ENCODE results near the gene ZNF10.
A peak's percentile ranks its signal among the peaks of the same experiment; 100 is the strongest.

The ZNF10 gene

DNA sequence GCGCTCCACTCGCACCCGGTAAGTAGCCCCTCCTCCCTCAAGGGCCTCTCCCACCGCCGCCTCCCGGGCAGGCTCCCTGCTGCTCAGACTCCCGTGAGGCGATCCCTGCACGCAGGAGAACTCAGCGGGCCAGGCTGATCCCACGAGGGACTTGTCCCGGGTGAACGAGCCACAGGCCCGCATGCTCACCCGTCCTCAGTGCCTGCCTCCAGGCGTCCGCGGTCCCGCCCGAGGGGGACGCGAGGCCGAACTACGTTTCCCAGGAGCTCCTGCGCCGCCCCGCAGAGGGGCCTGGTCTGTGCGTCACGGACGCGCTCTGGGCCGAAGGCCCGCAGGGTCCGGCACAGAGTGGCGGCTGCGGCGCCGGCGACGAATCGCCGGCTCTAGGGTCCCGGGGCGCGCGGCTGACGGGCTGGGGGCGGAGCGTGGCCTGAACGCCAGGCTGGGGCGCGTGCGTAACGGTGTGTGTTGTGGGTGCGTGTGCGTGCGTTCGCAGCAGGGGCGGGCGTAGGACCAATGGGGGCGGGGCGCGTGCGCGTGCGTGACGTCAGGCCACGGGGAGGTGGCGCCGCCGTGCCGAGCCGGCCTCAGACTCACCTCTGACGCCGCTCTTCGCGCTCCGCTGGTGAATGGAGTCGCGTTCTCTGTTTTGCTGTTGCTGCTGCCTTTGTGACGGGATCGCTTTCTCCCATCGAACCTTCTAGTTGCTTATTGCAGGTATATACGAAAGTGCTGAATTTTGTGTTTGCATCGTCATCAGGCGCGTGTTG lies at the start of gene ZNF10, which contains the start of gene ZNF891:
Gene ZNF10, plus strand, starts transcription at position 590 of the 770 bp plus-strand sequence. CDS start 13,866 bp downstream, outside the sequence.
Gene ZNF891, minus strand, starts transcription at position 237 of the 770 bp plus-strand sequence. CDS start 8,356 bp downstream, outside the sequence.
- peak within 1 kb of the TSS; percentile 94 for H3K27ac ChIP-seq
- no peak for TF ChIP-seq ZFX (IDR thresholded peaks at IDR 0.05; ENCODE audit: borderline replicate concordance)
- TF ChIP-seq, protein P1, sequence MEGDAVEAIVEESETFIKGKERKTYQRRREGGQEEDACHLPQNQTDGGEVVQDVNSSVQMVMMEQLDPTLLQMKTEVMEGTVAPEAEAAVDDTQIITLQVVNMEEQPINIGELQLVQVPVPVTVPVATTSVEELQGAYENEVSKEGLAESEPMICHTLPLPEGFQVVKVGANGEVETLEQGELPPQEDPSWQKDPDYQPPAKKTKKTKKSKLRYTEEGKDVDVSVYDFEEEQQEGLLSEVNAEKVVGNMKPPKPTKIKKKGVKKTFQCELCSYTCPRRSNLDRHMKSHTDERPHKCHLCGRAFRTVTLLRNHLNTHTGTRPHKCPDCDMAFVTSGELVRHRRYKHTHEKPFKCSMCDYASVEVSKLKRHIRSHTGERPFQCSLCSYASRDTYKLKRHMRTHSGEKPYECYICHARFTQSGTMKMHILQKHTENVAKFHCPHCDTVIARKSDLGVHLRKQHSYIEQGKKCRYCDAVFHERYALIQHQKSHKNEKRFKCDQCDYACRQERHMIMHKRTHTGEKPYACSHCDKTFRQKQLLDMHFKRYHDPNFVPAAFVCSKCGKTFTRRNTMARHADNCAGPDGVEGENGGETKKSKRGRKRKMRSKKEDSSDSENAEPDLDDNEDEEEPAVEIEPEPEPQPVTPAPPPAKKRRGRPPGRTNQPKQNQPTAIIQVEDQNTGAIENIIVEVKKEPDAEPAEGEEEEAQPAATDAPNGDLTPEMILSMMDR (IDR thresholded peaks at IDR 0.05) = no peak

DNA sequence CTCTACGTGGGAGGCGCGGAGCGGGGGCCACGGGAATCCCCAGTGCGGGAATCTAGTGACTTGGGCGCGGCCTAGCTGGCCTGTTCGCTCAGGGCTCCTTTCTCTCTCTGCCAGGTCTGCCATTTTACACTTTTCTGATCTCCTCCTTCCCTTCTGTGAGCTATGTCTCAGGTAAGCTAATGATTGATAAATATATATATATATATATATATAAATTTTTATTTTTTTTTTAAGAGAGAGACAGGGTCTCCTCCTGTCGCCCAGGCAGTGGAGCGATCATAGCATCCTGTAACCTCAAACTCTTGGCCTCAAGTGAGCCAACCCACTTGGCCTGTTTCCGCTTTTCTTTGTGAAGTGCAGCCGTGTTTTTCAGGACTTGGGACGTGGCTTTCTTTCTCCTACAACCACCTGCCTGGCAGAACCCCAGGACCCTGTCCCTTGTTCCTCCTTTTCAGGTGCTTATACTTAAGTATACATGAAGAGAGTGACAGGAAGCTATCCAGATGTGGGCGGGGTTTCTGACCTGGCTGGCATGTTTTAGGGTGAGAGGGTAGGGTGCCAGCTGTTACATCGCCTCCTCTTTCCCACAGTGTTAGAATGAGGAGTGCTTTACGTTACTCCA lies 49.2 kb upstream of the ZNF10 start:
- TF ChIP-seq, protein P1 (IDR thresholded peaks at IDR 0.05) = no peak
- no peak for TF ChIP-seq ZFX (IDR thresholded peaks at IDR 0.05; ENCODE audit: borderline replicate concordance)
- peak overlapping the region; percentile 98 for H3K27ac ChIP-seq

DNA sequence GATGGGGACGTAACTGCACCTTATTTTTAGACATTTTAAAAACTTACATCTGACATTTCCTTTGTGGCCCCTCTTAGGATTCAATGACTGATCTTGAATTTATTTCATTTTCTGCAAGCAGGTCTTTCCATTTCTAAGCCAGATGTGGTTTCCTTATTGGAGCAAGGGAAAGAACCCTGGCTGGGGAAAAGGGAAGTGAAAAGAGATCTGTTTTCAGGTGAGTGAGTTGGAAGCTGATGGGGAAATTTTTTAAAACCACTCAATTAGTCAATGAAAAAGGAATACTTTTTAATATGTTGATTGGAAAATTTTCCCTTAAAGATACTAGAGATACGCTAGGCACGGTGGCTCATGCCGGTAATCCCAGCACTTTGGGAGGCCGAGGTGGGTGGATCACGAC lies 47.1 kb upstream of the ZNF10 start:
- TF ChIP-seq ZFX (IDR thresholded peaks at IDR 0.05; ENCODE audit: borderline replicate concordance) = no peak
- TF ChIP-seq, protein P1 (IDR thresholded peaks at IDR 0.05) = no peak
- no peak overlapping the region for H3K27ac ChIP-seq

DNA sequence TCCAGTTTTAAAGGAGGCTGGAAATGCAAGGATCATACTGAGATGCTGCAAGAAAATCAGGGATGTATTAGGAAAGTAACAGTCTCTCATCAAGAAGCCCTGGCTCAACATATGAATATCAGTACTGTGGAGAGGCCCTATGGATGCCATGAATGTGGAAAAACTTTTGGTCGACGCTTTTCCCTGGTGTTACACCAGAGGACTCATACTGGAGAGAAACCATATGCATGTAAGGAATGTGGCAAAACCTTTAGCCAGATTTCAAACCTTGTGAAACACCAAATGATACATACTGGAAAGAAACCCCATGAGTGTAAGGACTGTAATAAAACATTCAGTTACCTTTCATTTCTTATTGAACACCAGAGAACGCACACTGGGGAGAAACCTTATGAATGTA lies 24.8 kb upstream of the ZNF10 start:
- no peak for TF ChIP-seq ZFX (IDR thresholded peaks at IDR 0.05; ENCODE audit: borderline replicate concordance)
- TF ChIP-seq, protein P1 (IDR thresholded peaks at IDR 0.05) = no peak
- H3K27ac ChIP-seq = no peak overlapping the region

DNA sequence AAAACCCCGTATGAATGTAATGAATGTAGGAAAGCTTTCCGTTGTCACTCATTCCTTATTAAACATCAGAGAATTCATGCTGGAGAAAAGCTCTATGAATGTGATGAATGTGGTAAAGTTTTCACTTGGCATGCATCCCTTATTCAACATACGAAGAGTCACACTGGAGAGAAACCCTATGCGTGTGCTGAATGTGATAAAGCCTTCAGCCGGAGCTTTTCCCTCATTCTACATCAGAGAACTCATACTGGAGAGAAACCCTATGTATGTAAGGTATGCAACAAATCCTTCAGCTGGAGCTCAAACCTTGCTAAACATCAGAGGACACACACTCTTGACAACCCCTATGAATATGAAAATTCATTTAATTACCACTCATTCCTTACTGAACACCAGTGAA lies 24.2 kb upstream of the ZNF10 start:
- no peak for TF ChIP-seq ZFX (IDR thresholded peaks at IDR 0.05; ENCODE audit: borderline replicate concordance)
- TF ChIP-seq, protein P1 (IDR thresholded peaks at IDR 0.05) = no peak
- H3K27ac ChIP-seq = no peak overlapping the region

DNA sequence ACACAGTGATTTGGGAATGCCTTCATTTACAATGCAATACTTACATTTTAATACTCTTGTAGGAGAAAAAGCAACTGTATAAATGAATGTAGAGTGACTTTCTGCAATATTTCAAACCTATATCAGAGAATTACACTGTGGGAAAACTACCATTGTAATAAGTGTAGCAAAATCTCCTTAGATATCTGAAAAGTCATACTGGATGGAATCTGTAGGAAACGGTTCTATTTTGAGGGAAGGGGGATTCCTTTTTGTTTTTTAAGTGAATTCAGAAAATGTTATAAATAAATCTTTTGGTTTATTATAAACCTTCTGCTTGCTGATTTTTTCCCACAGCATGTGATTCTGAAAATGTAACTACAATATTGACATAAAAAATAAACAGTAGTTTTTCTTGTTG lies 23.3 kb upstream of the ZNF10 start:
- H3K27ac ChIP-seq = no peak overlapping the region
- no peak for TF ChIP-seq ZFX (IDR thresholded peaks at IDR 0.05; ENCODE audit: borderline replicate concordance)
- TF ChIP-seq, protein P1 (IDR thresholded peaks at IDR 0.05) = no peak

DNA sequence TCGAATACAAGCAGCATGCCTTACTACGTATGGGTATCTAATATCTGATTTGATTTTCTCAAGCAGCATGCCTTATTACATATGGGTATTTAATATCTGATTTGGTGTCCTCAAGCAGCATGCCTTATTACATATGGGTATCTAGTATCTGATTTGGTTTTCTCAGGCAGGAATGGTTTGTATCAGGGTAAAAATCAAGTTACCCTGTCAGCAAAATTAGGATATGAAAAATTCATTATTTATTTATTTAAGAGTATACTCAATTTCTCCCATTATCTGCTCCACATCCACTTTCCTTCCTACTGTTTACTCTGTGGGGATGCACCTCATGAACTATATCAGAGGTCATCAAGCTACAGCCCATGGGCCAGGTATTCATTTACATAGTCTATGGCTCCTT lies 22.3 kb upstream of the ZNF10 start:
- no peak for TF ChIP-seq ZFX (IDR thresholded peaks at IDR 0.05; ENCODE audit: borderline replicate concordance)
- TF ChIP-seq, protein P1 (IDR thresholded peaks at IDR 0.05) = no peak
- H3K27ac ChIP-seq = no peak overlapping the region
